Neural cell (in vitro differentiated cells): ENCODE data around the gene ANKFY1. TPM values are rescaled to one million over a fixed set of nuclear protein-coding genes. Genes with fewer than 3 reads are reported as not detected.

ENCODE experiments used
- H2AFZ ChIP-seq: fragments of 200-600, 300-800 bp; sonication (generic), shearing (Covaris generic); 2 replicates; pipeline ENCODE4 v1.6.0; 2014; ENCODE audit warnings: low read depth, mild to moderate bottlenecking, antibody characterized with exemption, low read length, moderate library complexity
- H3F3A ChIP-seq: fragments of 200-600 bp; shearing (Covaris generic); 2 replicates; pipeline ENCODE4 v1.6.1; 2016; ENCODE audit warnings: mild to moderate bottlenecking, moderate library complexity, mixed read lengths, antibody characterized with exemption, low read length; ENCODE audit not compliant: insufficient read depth, poor library complexity, severe bottlenecking
- H3K27ac ChIP-seq: fragments of 200-600, 300-800 bp; sonication (generic), shearing (Covaris generic); 2 replicates; pipeline ENCODE4 v1.5.1; 2014; ENCODE audit warnings: mild to moderate bottlenecking, low read length, moderate library complexity
- H3K27me3 ChIP-seq: fragments of 300-800, 200-600 bp; sonication (generic), shearing (Covaris generic); 2 replicates; pipeline ENCODE4 v1.6.0; 2014; ENCODE audit warnings: mild to moderate bottlenecking, low read depth, low read length, moderate library complexity; ENCODE audit not compliant: insufficient read depth
- H3K36me3 ChIP-seq: fragments of 300-800, 200-600 bp; sonication (generic), shearing (Covaris generic); 2 replicates; pipeline ENCODE4 v1.5.1; 2014; ENCODE audit warnings: mild to moderate bottlenecking, antibody characterized with exemption, low read length, moderate library complexity; ENCODE audit not compliant: insufficient read depth
- H3K4me2 ChIP-seq: fragments of 300-800, 200-600 bp; sonication (generic), shearing (Covaris generic); 2 replicates; pipeline ENCODE4 v1.6.0; 2014; ENCODE audit warnings: mild to moderate bottlenecking, low read length
- H3K4me3 ChIP-seq: fragments of 300-800, 200-600 bp; sonication (generic), shearing (Covaris generic); 2 replicates; pipeline ENCODE4 v1.5.1; 2014; ENCODE audit warnings: mild to moderate bottlenecking, low read length, moderate library complexity
- H3K79me2 ChIP-seq: fragments of 200-600 bp; shearing (Covaris generic); replicated peaks from 2 replicates; pipeline ENCODE4 v1.6.0; 2014; ENCODE audit warnings: mild to moderate bottlenecking, low read length, moderate library complexity; ENCODE audit not compliant: insufficient read depth
- H3K9ac ChIP-seq: fragments of 300-800, 200-600 bp; sonication (generic), shearing (Covaris generic); 2 replicates; pipeline ENCODE4 v1.6.1; 2016; ENCODE audit warnings: mild to moderate bottlenecking, low read length, mixed read lengths
- H3K9me2 ChIP-seq: fragments of 200-600 bp; shearing (Covaris generic); 2 replicates; pipeline ENCODE4 v1.6.1; 2016; ENCODE audit warnings: mild to moderate bottlenecking, low read length, mixed read lengths; ENCODE audit not compliant: insufficient read depth
- H3K9me3 ChIP-seq: fragments of 200-600, 300-800 bp; sonication (generic), shearing (Covaris generic); 2 replicates; pipeline ENCODE4 v1.6.1; 2016; ENCODE audit warnings: mild to moderate bottlenecking, mixed run types, low read length, moderate library complexity, mixed read lengths
- H4K20me1 ChIP-seq: fragments of 200-600 bp; shearing (Covaris generic); 2 replicates; pipeline ENCODE4 v1.6.1; 2016; ENCODE audit warnings: mild to moderate bottlenecking, mixed run types; ENCODE audit not compliant: insufficient read depth
- EP300 ChIP-seq: fragments of 450-650 bp; conservative IDR thresholded peaks from 2 replicates; pipeline ENCODE4 v1.6.1; 2014; ENCODE audit warnings: antibody characterized with exemption, mild to moderate bottlenecking, moderate library complexity; ENCODE audit not compliant: poor library complexity, severe bottlenecking
- EZH2 ChIP-seq: fragments of 200-600, 300-800 bp; shearing (Covaris generic), sonication (generic); IDR thresholded peaks from 2 replicates; pipeline ENCODE4 v1.6.1; 2014; ENCODE audit warnings: antibody characterized with exemption, low read length, borderline replicate concordance, mild to moderate bottlenecking; ENCODE audit not compliant: insufficient read depth, poor library complexity, severe bottlenecking
- MXI1 ChIP-seq: fragments of 450-650 bp; conservative IDR thresholded peaks from 2 replicates; pipeline ENCODE4 v1.6.1; 2014; ENCODE audit warnings: antibody characterized with exemption, mild to moderate bottlenecking; ENCODE audit not compliant: poor library complexity, severe bottlenecking
- POLR2AphosphoS5 ChIP-seq: IDR thresholded peaks from 2 replicates; pipeline ENCODE4 v1.6.1; 2012
- RAD21 ChIP-seq: fragments of 450-650 bp; conservative IDR thresholded peaks from 2 replicates; pipeline ENCODE4 v1.6.1; 2014; ENCODE audit warnings: antibody characterized with exemption, mild to moderate bottlenecking, moderate library complexity
- SMC3 ChIP-seq: fragments of 450-650 bp; conservative IDR thresholded peaks from 2 replicates; pipeline ENCODE4 v1.6.1; 2014; ENCODE audit warnings: antibody characterized with exemption, mild to moderate bottlenecking, moderate library complexity; ENCODE audit not compliant: poor library complexity
- TAF1 ChIP-seq: IDR thresholded peaks from 2 replicates; pipeline ENCODE4 v1.6.1; 2012; ENCODE audit warnings: low read depth
- polyA plus RNA-seq: library from polyadenylated mRNA; depleted of rRNA; stranded (reverse); fragments of >200 nt; gene quantifications from 2 replicates; pipeline ENCODE4 v1.2.3, GENCODE V29; 2014
- small RNA-seq, 3 experiments: library from RNA; depleted of rRNA; stranded (forward); fragments of <200 nt; gene quantifications; one replicate each; pipeline ENCODE3, GENCODE V24; 2012
- TF ChIP-seq, protein P1 (sequence below): fragments of 450-650 bp; IDR thresholded peaks from 2 replicates; pipeline ENCODE4 v1.5.1; 2014; ENCODE audit warnings: antibody characterized with exemption, mild to moderate bottlenecking, moderate library complexity; ENCODE audit not compliant: poor library complexity, severe bottlenecking
- TF ChIP-seq, protein P2 (sequence below): IDR thresholded peaks from 2 replicates; pipeline ENCODE4 v1.6.1; 2012; ENCODE audit warnings: borderline replicate concordance

Gene ANKFY1
- polyA plus RNA-seq, 1 donor from 2014 or later = 25.6 TPM

DNA sequence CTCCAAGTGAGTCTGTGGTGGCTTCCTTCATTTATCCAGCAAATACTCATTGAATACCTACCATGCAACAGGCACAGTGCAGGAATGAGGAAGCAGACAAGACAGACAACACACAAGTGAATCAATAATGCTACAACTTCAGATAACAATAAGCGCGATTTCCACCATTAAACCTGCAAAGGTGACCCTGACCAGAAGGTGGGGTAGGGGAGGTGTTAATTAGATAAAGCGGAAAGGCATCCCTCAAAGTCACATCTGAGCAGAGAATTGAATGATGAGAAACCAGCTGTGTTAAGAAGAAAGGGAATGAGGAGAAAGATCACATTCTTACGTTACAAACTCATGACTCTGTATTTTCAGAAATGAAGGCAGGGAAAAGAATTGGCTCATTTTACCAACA is 147.3 kb downstream of the ANKFY1 start:
- no peaks in the 10 kb centered on the region for H3K9me3 ChIP-seq
- H3K79me2 ChIP-seq = no peaks in the 10 kb centered on the region
- H3F3A ChIP-seq = no peaks in the 10 kb centered on the region
- no peak overlapping the region for H3K4me3 ChIP-seq
- peaks cover 5% of the 10 kb centered on the region for H3K36me3 ChIP-seq
- no peak overlapping the region for H2AFZ ChIP-seq
- TF ChIP-seq EZH2 (no peak), POLR2AphosphoS5 (no peak), SMC3 (no peak), TAF1 (no peak), MXI1 (no peak), RAD21 (no peak), EP300 (no peak)
- TF ChIP-seq, protein P1, sequence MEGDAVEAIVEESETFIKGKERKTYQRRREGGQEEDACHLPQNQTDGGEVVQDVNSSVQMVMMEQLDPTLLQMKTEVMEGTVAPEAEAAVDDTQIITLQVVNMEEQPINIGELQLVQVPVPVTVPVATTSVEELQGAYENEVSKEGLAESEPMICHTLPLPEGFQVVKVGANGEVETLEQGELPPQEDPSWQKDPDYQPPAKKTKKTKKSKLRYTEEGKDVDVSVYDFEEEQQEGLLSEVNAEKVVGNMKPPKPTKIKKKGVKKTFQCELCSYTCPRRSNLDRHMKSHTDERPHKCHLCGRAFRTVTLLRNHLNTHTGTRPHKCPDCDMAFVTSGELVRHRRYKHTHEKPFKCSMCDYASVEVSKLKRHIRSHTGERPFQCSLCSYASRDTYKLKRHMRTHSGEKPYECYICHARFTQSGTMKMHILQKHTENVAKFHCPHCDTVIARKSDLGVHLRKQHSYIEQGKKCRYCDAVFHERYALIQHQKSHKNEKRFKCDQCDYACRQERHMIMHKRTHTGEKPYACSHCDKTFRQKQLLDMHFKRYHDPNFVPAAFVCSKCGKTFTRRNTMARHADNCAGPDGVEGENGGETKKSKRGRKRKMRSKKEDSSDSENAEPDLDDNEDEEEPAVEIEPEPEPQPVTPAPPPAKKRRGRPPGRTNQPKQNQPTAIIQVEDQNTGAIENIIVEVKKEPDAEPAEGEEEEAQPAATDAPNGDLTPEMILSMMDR = no peak
- TF ChIP-seq, protein P2, sequence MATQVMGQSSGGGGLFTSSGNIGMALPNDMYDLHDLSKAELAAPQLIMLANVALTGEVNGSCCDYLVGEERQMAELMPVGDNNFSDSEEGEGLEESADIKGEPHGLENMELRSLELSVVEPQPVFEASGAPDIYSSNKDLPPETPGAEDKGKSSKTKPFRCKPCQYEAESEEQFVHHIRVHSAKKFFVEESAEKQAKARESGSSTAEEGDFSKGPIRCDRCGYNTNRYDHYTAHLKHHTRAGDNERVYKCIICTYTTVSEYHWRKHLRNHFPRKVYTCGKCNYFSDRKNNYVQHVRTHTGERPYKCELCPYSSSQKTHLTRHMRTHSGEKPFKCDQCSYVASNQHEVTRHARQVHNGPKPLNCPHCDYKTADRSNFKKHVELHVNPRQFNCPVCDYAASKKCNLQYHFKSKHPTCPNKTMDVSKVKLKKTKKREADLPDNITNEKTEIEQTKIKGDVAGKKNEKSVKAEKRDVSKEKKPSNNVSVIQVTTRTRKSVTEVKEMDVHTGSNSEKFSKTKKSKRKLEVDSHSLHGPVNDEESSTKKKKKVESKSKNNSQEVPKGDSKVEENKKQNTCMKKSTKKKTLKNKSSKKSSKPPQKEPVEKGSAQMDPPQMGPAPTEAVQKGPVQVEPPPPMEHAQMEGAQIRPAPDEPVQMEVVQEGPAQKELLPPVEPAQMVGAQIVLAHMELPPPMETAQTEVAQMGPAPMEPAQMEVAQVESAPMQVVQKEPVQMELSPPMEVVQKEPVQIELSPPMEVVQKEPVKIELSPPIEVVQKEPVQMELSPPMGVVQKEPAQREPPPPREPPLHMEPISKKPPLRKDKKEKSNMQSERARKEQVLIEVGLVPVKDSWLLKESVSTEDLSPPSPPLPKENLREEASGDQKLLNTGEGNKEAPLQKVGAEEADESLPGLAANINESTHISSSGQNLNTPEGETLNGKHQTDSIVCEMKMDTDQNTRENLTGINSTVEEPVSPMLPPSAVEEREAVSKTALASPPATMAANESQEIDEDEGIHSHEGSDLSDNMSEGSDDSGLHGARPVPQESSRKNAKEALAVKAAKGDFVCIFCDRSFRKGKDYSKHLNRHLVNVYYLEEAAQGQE = no peak
- H3K9ac ChIP-seq = no peak overlapping the region
- no peaks in the 10 kb centered on the region for H3K27me3 ChIP-seq
- no peak overlapping the region for H3K4me2 ChIP-seq
- no peaks in the 10 kb centered on the region for H3K9me2 ChIP-seq
- H4K20me1 ChIP-seq = no peaks in the 10 kb centered on the region
- no peak overlapping the region for H3K27ac ChIP-seq

Small RNA genes within 50 kb of the gene (small RNA-seq; reads per million reads assigned to genes)
- gene RF00019 = 0 to 1.2 (median 0) reads per million in 3 experiments

Other genes starting within 250 kb of the ANKFY1 start
- gene ZZEF1, start 120.9 kb downstream of the ANKFY1 start, polyA plus RNA-seq = 9.6 and 15.3 TPM in 2 replicates
- 65.8 and 71.3 TPM in 2 replicates for gene CYB5D2, start 120.8 kb downstream of the ANKFY1 start, polyA plus RNA-seq
- 65.8 and 67.4 TPM in 2 replicates for gene UBE2G1, start 102.7 kb upstream of the ANKFY1 start, polyA plus RNA-seq
- not detected in 2 replicates for gene SPNS3, start 170.0 kb upstream of the ANKFY1 start, polyA plus RNA-seq
- gene SPNS2, start 234.9 kb upstream of the ANKFY1 start, polyA plus RNA-seq = 39.7 and 57.5 TPM in 2 replicates